ENCODE data around the gene PARD3.

DNA sequence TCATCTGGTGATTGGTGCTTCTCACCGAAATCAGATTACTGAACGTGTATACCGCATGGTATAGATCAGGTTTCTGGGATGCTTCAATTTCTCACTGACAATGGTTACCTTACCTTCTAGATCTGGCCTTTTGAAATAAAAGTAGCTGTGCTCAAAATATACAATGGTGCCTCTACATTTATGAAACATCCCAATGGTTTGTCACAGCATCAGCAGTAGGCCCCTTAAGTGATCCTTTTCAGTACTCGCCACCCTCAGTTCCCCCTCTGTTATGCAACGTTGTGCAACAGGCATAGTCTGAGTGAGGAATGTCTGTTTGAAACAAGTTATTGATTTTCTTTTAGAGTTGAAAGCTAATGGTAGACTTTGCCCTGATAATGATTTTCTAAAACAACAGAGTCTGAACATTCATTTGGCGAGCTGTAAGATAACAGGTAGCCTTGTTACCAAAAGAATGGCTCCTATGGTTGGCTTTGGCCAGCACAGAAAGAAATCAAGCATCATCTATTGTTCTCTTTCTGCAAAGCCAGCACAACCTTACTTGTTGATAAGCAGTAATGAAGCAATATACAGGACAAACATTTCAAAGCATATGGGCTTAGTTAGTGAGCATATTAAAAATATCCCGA lies 693.9 kb downstream of the PARD3 start:
- TF ChIP-seq, protein P1, sequence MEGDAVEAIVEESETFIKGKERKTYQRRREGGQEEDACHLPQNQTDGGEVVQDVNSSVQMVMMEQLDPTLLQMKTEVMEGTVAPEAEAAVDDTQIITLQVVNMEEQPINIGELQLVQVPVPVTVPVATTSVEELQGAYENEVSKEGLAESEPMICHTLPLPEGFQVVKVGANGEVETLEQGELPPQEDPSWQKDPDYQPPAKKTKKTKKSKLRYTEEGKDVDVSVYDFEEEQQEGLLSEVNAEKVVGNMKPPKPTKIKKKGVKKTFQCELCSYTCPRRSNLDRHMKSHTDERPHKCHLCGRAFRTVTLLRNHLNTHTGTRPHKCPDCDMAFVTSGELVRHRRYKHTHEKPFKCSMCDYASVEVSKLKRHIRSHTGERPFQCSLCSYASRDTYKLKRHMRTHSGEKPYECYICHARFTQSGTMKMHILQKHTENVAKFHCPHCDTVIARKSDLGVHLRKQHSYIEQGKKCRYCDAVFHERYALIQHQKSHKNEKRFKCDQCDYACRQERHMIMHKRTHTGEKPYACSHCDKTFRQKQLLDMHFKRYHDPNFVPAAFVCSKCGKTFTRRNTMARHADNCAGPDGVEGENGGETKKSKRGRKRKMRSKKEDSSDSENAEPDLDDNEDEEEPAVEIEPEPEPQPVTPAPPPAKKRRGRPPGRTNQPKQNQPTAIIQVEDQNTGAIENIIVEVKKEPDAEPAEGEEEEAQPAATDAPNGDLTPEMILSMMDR (IDR thresholded peaks at IDR 0.05) = no peak
- no peak for TF ChIP-seq POLR2A (IDR thresholded peaks at IDR 0.05)
